Stomach smooth muscle (tissue), 2 donors: Measurements from ENCODE around the gene CNTF.

Experiments
- H3K27ac ChIP-seq: one replicate; pipeline ENCODE4 v1.7.0; 2013; ENCODE audit warnings: mild to moderate bottlenecking, low read length, inconsistent platforms
- H3K27me3 ChIP-seq, 2 donors: one replicate each; pipeline ENCODE4 v1.7.0; 2013; ENCODE audit warnings: low read length in 2 of 2; ENCODE audit not compliant: insufficient read depth in 2 of 2, control insufficient read depth in 1 of 2
- H3K36me3 ChIP-seq, 2 donors: one replicate each; pipeline ENCODE4 v1.7.0; 2013; ENCODE audit warnings: low read length in 2 of 2; ENCODE audit not compliant: control insufficient read depth in 2 of 2, insufficient read depth in 2 of 2
- H3K4me1 ChIP-seq: one replicate; pipeline ENCODE4 v1.7.0; 2013; ENCODE audit warnings: low read length; ENCODE audit not compliant: control insufficient read depth, insufficient read depth
- H3K4me3 ChIP-seq, 2 donors: one replicate each; pipeline ENCODE4 v1.7.0; 2013; ENCODE audit warnings: low read length in 2 of 2
- H3K9ac ChIP-seq, 2 donors: one replicate each; pipeline ENCODE4 v1.7.0; 2013; ENCODE audit warnings: low read length in 2 of 2, mild to moderate bottlenecking in 1 of 2
- H3K9me3 ChIP-seq, 2 donors: one replicate each; pipeline ENCODE4 v1.7.0; 2013; ENCODE audit warnings: low read length in 2 of 2; ENCODE audit not compliant: control insufficient read depth in 2 of 2
- donor health status: healthy.
- donor health status: Pancreatic carcinoma.

The CNTF gene

GRCh38 chr11:58626934-58627483, 4.5 kb downstream of the CNTF start:
- H3K36me3 ChIP-seq, result peaks cover 14 to 16% of the 10 kb centered on the region in 2 donors
- no peaks in the 10 kb centered on the region for H3K27me3 ChIP-seq
- H3K9me3 ChIP-seq, result no peaks in the 10 kb centered on the region
- no peak overlapping the region for H3K9ac ChIP-seq
- no peaks in the 10 kb centered on the region for H3K4me1 ChIP-seq
- no peak overlapping the region for H3K27ac ChIP-seq
- no peak overlapping the region for H3K4me3 ChIP-seq

GRCh38 chr11:58628446-58628845, 6.0 kb downstream of the CNTF start:
- Histone ChIP-seq H3K9ac (no peak overlapping the region), H3K9me3 (no peaks in the 10 kb centered on the region), H3K27me3 (no peaks in the 10 kb centered on the region), H3K4me1 (no peaks in the 10 kb centered on the region), H3K27ac (peak overlapping the region; percentile 4), H3K4me3 (no peak overlapping the region), H3K36me3 (peaks cover 12 to 14% of the 10 kb centered on the region in 2 donors)

- Histone ChIP-seq H3K27ac (no peak overlapping the region), H3K4me1 (no peaks in the 10 kb centered on the region), H3K9ac (no peak overlapping the region), H3K36me3 (peaks cover 3% of the 10 kb centered on the region in 2 donors), H3K4me3 (no peak overlapping the region), H3K9me3 (no peaks in the 10 kb centered on the region), H3K27me3 (no peaks in the 10 kb centered on the region)
Observed at GRCh38 chr11:58629857-58630256, 7.4 kb downstream of the CNTF start.

GRCh38 chr11:58631378-58631777, 8.9 kb downstream of the CNTF start:
- Histone ChIP-seq H3K36me3 (no peaks in the 10 kb centered on the region), H3K9ac (no peak overlapping the region), H3K27me3 (no peaks in the 10 kb centered on the region), H3K4me1 (no peaks in the 10 kb centered on the region), H3K9me3 (no peaks in the 10 kb centered on the region), H3K27ac (no peak overlapping the region), H3K4me3 (no peak overlapping the region)

- Histone ChIP-seq H3K9me3 (no peaks in the 10 kb centered on the region), H3K27ac (no peak overlapping the region), H3K4me1 (no peaks in the 10 kb centered on the region), H3K9ac (no peak overlapping the region), H3K4me3 (no peak overlapping the region), H3K27me3 (no peaks in the 10 kb centered on the region), H3K36me3 (no peaks in the 10 kb centered on the region)
Observed at GRCh38 chr11:58632510-58632909, 10.0 kb downstream of the CNTF start.

GRCh38 chr11:58636587-58636986, 14.1 kb downstream of the CNTF start:
- Histone ChIP-seq H3K4me1 (peaks cover 4% of the 10 kb centered on the region), H3K4me3 (no peak overlapping the region), H3K9ac (no peak overlapping the region), H3K9me3 (no peaks in the 10 kb centered on the region), H3K36me3 (no peaks in the 10 kb centered on the region), H3K27ac (no peak overlapping the region), H3K27me3 (no peaks in the 10 kb centered on the region)

GRCh38 chr11:58637371-58637770, 14.9 kb downstream of the CNTF start:
- no peaks in the 10 kb centered on the region for H3K27me3 ChIP-seq
- H3K4me3 ChIP-seq, result no peak overlapping the region
- H3K36me3 ChIP-seq, result no peaks in the 10 kb centered on the region
- no peak overlapping the region for H3K27ac ChIP-seq
- H3K9me3 ChIP-seq, result no peaks in the 10 kb centered on the region
- H3K4me1 ChIP-seq, result peaks cover 4% of the 10 kb centered on the region
- H3K9ac ChIP-seq, result no peak overlapping the region

- Histone ChIP-seq H3K27ac (no peak overlapping the region), H3K9me3 (no peaks in the 10 kb centered on the region), H3K4me3 (no peak overlapping the region), H3K36me3 (no peaks in the 10 kb centered on the region), H3K9ac (no peak overlapping the region), H3K27me3 (no peaks in the 10 kb centered on the region), H3K4me1 (peaks cover 4% of the 10 kb centered on the region)
Observed at GRCh38 chr11:58639103-58639502, 16.6 kb downstream of the CNTF start.

GRCh38 chr11:58639669-58640068, 17.2 kb downstream of the CNTF start:
- Histone ChIP-seq H3K27me3 (no peaks in the 10 kb centered on the region), H3K4me3 (no peak overlapping the region), H3K9ac (no peak overlapping the region), H3K4me1 (peaks cover 4% of the 10 kb centered on the region), H3K36me3 (no peaks in the 10 kb centered on the region), H3K27ac (no peak overlapping the region), H3K9me3 (no peaks in the 10 kb centered on the region)

GRCh38 chr11:58640386-58641023, 18.0 kb downstream of the CNTF start:
- no peak overlapping the region for H3K9ac ChIP-seq
- H3K27ac ChIP-seq, result no peak overlapping the region
- H3K27me3 ChIP-seq, result peaks cover 0 to 2% of the 10 kb centered on the region in 2 donors
- H3K9me3 ChIP-seq, result no peaks in the 10 kb centered on the region
- no peaks in the 10 kb centered on the region for H3K36me3 ChIP-seq
- H3K4me1 ChIP-seq, result peaks cover 4% of the 10 kb centered on the region
- no peak overlapping the region for H3K4me3 ChIP-seq

GRCh38 chr11:58641341-58641740, 18.9 kb downstream of the CNTF start:
- Histone ChIP-seq H3K9me3 (no peaks in the 10 kb centered on the region), H3K4me3 (no peak overlapping the region), H3K27me3 (peaks cover 0 to 3% of the 10 kb centered on the region in 2 donors), H3K36me3 (no peaks in the 10 kb centered on the region), H3K9ac (no peak overlapping the region), H3K4me1 (peaks cover 4% of the 10 kb centered on the region), H3K27ac (no peak overlapping the region)
